Measurements from ENCODE around the gene CXCR6.

The CXCR6 gene

GRCh38 chr3:45943207-45943846, at the start of gene CXCR6:
Gene CXCR6 (plus strand): TSS chr3:45943464. CDS start chr3:45946482, 3,018 bp downstream.
- DNase-seq, result no peak

GRCh38 chr3:45894015-45894414, 49.2 kb upstream of the CXCR6 start:
- DNase-seq, result no peak

GRCh38 chr3:45895686-45896468, 47.4 kb upstream of the CXCR6 start:
- DNase-seq, result peak; percentile 8

- no peak for DNase-seq
These were observed 46.3 kb upstream of the CXCR6 start for GRCh38 chr3:45896956-45897355.

- DNase-seq, result no peak
These were observed 38.3 kb upstream of the CXCR6 start for GRCh38 chr3:45904931-45905330.

GRCh38 chr3:45905755-45906154, 37.5 kb upstream of the CXCR6 start:
- DNase-seq, result no peak

- no peak for DNase-seq
These were observed 36.4 kb upstream of the CXCR6 start for GRCh38 chr3:45906681-45907407.

- no peak for DNase-seq
These were observed 35.2 kb upstream of the CXCR6 start for GRCh38 chr3:45907769-45908705.

- no peak for DNase-seq
These were observed 34.5 kb upstream of the CXCR6 start for GRCh38 chr3:45908761-45909160.

- no peak for DNase-seq
These were observed 33.7 kb upstream of the CXCR6 start for GRCh38 chr3:45909542-45909941.

GRCh38 chr3:45910892-45911291, 32.4 kb upstream of the CXCR6 start:
- no peak for DNase-seq

- no peak for DNase-seq
These were observed 31.6 kb upstream of the CXCR6 start for GRCh38 chr3:45911511-45912226.

GRCh38 chr3:45912435-45912834, 30.8 kb upstream of the CXCR6 start:
- DNase-seq, result no peak

GRCh38 chr3:45914362-45915058, 28.8 kb upstream of the CXCR6 start:
- no peak for DNase-seq

GRCh38 chr3:45915059-45915439, 28.2 kb upstream of the CXCR6 start:
- no peak for DNase-seq

GRCh38 chr3:45915518-45916231, 27.6 kb upstream of the CXCR6 start:
- no peak for DNase-seq

GRCh38 chr3:45917146-45917898, 25.9 kb upstream of the CXCR6 start:
- DNase-seq, result peak; percentile 37

GRCh38 chr3:45921158-45922038, 21.9 kb upstream of the CXCR6 start:
- DNase-seq, result no peak

GRCh38 chr3:45922039-45922326, 21.3 kb upstream of the CXCR6 start:
- DNase-seq, result no peak
